GM18511 (cell line): Measurements from ENCODE around the gene TMEM132D.
"Not testable (repeated sequence)": the region's sequence is repeated elsewhere in the genome, so short reads cannot be mapped to it uniquely, and the experiment has no call there.

Source experiments
- ATAC-seq: cut with Tn5 transposase; IDR thresholded peaks from one replicate; pipeline ENCODE4 v1.9.1; 2021; ENCODE audit warnings: mild to moderate bottlenecking, moderate library complexity; ENCODE audit not compliant: unreplicated experiment

TMEM132D gene

DNA sequence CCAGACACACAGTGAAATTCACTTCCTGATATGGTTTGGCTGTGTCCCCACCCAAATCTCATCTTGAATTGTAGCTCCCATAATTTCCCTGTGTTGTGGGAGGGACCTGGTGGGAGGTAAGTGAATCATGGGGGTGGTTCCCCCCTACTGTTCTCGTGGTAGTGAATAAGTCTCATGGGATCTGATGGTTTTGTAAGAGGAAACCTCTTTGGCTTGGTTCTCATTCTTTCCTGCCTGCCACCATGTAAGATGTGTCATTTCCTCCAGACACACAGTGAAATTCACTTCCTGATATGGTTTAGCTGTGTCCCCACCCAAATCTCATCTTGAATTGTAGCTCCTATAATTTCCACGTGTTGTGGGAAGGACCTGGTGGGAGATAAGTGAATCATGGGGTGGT is 354.8 kb downstream of the TMEM132D start:
- ATAC-seq: not testable (repeated sequence)

DNA sequence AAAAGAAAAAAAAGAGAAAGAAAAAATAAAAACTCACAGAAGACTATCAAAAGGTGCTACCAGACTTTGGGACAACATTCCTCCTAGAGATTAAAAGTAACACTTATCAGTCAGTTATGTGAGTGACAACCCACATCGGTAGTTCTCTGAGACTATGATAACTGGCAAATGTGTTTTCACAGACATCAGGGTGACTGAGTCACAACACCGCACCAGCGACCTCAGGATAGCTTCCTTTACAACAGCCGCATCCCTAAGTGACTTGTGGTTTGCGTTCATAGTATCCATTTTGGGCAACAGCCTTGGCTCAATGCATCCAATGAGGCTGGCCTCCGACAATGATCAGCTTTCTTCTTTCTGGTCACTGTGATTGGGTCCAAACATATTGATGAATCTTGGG is 359.1 kb downstream of the TMEM132D start:
- ATAC-seq: no peak

DNA sequence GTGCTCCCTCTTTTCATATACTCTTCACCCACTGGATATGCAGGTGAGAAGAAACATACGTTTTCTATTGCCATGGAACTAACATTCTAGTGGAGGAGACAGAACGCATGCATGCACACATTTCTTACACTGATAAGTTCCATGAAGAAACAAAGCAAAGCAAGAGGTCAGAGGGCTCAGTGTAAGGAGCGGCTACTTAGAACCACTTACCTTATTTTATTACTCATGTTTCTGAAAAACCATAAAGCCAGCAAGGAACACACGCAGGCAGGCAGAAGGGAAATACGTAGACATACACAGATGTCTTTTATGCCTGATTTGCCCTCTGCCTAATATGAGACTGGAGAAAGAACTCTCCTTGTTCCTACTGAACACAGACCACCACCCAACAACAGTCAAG is 362.9 kb downstream of the TMEM132D start:
- no peak for ATAC-seq

DNA sequence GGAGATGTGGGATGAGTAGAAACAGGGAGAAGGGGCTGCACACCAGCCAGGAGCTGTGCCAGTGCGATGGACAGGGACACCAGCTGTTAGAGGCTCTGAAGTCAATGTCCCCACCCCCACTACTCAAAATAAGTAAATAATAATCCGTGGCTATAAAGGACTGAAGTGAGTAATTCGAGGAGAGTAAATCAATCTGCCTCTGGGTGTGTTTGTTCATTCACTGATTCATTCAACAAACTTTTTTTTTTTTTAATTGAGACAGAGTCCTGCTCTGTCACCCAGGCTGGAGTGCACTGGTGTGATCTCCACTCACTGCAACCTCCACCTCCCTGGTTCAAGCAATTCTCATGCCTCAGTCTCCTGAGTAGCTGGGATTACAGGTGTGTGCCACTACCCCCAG is 363.6 kb downstream of the TMEM132D start:
- ATAC-seq: no peak

DNA sequence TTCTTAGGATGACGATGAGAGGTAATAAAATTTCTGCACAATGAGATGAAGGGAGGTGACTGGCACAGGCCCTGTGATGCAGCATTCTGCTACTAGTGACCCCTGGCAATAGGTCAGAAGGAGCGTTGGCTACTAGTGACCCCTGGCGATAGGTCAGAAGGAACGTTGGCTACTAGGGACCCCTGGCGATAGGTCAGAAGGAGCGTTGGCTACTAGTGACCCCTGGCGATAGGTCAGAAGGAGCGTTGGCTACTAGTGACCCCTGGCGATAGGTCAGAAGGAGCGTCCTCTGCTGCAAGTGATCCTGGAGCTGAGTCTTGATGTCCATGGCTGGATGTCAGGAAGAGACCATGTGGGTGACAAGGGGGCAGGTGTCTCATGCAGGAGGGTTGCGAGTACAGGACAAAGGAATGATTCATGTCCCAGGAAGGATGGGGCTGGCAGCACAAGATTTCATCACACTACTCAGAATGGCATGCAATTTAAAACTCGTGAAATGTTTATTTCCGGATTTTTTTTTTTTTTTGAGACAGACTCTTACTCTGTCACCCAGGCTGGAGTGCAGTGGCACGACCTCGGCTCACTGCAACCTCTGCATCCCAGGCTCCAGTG is 365.0 kb downstream of the TMEM132D start:
- not testable (repeated sequence) for ATAC-seq

DNA sequence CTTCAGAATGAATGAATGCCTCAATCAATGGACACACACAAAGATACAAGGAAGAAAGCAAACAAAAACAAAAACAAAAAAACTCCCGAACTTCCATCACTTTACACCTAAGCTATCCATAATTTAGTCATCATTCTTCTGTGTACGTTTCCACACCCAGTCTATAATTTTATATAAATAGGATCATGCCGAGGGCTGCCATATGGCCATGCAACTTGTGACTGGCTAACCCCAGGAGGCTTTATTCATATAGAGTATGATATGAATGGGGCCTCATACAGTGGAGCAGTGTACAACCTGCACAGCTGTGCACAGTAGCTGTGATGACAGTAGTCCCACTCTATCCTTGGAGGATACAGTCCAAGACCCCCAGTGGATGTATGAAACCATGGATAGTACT is 365.7 kb downstream of the TMEM132D start:
- no peak for ATAC-seq

DNA sequence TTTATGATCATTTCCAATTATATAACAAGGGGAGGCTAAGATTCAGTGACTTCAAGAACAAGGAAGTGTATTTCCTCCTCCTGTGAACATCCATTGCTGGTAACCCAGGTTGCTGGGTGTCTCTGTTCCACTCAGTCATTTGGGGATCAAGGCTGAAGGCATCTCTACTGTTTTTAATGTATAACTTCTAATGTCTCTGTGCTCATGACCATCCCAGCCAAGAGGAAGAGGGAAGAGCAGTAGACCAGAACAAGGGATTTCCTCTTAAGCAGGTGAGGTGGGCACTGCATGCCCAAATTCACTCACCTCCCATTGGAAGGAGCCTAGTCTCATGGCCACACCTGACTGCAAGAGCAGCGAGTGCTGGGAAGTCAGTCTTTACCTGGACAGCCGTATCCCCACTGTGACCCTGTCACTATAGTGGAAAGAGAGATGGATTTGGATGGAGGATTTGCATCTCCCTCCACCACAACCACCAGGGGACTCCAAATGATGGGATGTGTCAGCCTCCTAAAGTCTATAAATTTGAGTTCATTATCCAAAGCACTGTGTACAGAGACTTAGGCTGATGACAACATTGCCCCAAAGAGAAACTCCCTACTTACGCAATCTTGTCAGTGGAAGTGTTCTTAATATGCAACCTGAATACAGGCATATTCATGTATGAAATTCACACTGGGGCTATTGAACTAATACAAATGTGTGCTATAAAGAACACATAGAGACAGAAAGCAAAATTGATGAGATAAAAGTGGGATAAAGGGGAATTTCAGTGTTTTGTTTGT is 368.7 kb downstream of the TMEM132D start:
- no peak for ATAC-seq

DNA sequence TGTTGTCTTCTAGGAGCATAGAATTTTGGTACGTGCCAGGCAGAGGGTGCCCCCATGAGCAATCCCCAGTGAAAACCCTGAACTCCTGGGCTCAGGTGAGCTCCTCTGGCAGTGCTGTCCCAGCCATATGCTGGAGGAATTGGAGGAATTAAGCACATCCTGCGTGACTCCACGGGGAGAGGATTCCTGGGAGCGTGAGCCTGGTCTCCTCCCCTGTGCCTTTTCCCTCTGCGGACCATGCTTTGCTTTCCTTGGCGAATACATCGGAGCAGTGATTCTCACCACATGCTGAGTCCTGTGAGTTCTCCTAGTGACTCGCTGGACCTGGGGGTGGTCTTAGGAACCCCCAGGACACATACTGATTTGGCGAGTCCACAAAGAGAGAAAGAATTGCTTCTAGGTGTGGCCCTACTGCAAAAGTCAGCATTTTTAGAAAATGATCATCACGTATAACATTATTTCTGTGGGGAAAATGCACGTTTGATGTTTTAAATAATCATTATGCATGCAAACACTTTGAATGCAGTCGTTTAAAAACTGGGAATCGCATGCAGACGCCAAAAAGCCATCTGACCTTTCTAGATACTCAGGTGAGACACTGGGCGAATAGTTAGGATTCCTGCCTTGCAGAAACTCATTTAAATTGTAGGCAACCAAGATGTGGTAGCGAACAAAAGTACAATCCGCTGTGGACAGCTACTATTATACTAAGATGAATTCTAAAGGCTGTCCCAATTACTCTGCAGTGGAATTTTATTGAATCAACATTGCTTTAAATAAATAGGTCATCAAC is 370.9 kb downstream of the TMEM132D start:
- no peak for ATAC-seq

DNA sequence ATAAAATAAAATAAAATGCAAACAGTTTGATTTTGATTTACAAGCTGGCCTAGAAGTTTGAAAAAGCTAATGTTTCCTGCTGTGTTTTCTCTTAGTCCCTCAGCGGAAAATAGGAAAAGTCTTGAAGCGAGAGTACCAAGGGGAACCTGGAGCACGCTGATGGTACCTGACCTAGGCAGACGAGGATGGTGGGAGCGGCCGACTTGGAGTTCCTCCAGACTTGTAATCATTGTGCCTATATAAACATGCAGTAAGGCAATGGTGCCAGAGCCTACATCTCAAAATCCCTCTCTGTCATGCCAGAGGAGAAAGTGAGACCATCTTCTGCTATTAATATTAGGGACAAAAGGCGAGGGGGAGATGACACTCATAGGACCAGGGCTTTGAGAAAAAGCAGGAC is 371.7 kb downstream of the TMEM132D start:
- no peak for ATAC-seq

DNA sequence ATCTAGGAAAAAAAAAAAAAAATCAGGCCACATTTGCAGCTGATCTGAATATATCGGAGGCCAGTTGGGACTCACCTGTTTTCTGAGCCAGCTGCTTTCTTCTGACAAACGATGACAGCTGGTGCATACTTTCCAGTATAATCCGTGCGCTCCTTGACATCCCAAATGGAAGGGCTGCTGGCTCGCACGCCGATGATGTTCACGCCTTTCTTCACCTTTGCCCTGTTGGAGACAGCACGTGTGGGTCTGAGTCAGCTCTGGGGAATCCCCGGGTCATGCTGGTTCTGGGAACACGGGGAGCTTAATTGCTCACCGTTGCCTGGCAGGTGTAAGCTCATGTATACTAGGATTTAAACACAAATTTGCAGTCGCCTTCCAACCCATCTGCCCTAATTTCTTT is 372.8 kb downstream of the TMEM132D start:
- no peak for ATAC-seq

DNA sequence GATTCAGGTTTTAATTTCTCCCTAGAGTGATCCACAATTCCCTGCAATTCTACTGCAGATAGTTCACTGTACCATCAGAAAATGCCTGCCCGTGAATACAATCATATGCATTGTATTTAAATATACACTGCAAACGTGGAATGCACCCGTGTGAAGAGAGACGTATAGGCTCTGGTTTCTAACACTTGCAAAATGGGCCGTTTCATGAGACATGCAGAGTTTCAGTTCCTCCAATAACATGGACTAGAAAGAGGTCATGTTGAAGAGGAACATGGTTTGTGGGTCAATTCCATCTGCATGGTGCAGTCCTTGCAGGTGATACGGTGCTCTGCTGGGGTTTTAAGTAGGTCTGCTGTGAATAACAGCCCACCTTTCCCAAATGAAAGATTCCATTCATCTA is 373.3 kb downstream of the TMEM132D start:
- ATAC-seq: no peak

DNA sequence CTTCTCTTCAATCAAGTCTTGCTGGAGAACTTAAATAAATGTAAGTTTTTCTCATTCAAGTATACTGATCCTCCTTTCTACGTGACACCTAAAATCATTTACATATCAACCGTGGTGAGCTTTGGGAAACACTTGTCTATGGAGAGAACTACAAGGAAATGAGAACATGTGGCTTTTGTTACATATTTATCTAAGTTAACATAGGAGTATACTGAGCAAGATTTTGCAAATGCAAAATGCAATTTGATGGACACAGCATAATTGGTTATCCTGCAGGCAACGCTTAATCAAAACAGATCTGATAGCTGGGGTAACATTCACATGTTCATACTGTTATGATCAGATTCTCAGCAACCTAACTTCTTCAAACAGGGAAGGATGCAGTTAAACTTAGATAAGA is 376.3 kb downstream of the TMEM132D start:
- no peak for ATAC-seq

DNA sequence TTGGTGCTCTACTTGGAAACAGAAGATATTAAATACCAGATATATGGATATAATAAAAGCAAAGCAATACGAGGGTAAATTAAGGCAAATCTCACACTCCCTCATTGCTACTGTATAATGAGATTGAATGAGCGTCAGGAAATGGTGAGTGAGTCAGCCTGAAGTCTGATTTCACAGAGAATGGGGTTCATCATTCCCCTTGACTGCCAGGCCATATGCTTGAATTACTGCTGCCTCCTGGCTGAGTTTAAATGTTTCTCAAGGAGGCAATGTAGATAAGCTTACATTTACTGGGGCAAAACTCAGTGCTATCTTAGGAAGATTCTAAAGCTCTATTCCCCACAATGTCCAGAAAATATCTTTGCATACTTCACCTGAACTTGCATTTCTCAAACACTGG is 380.2 kb downstream of the TMEM132D start:
- no peak for ATAC-seq

DNA sequence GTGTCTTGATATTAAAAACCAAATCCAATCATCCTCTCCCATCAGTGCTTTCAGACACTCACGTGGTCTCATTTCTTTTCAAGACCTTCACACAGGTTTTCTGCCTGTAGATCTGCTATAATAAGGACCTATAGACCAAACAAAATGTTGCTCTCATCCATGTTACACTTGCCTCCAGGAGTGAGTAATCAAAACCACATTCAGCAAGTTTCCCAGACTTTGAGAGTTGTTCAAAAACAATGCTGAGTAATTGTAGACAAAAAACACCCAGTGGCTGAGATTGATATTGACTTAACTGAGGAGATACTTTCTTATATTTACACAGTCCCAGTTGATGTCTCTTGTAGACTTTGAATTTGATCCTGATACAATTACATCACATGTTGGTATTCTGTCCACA is 383.1 kb downstream of the TMEM132D start:
- ATAC-seq: no peak

DNA sequence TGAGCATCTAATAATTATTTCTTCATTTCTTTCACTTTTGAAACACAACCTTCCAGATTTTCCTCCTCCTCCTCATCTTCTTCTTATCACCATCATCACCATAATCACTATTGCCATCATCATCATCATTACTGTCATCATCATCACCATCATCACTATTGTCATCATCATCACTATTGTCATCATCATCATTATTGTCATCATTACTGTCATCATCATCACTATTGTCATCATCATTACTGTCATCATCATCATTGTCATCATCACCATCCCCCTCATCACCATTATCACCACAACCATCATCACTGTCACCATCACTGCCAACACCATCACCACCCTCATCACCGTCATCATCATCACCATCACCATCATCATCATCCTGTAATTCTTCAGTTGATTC is 400.0 kb downstream of the TMEM132D start:
- ATAC-seq: no peak

DNA sequence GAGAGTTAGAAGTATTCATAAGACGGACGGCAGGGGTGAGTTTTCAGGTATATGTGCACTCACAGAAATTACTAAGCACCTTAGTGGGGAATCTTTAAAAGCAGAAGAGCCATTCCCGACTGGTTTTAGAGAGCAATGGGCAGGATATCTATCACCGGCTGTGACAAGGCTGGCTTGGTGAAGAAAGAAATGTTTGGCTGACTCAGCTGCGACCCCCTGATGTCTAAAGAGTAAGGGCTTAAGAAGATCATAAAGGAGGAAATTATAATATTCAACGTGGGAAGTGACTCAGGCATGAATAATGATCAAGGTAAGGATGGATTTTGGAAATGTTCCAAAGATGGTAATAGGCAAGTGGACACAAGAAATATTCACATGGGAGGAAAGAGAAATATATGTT is 407.6 kb downstream of the TMEM132D start:
- ATAC-seq: no peak

DNA sequence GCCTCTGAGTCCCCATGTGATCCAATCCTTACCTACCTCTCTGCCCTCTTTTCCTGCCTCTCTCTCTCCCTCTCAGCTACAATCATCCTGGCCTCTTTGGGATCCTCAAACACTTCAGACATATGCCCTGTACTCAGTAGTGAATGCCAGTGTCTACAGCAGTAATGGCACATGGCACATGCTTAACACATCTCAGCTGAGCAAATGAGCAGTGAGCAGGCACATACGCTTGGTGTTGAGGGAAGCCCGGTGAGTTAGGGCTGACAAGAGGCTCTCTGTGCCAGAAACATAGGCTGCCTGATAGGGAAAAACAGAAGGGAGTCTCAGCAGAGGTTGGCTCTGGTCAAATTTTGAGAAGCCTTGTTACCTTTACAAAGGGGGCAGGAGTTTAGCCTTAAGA is 409.1 kb downstream of the TMEM132D start:
- ATAC-seq: no peak

DNA sequence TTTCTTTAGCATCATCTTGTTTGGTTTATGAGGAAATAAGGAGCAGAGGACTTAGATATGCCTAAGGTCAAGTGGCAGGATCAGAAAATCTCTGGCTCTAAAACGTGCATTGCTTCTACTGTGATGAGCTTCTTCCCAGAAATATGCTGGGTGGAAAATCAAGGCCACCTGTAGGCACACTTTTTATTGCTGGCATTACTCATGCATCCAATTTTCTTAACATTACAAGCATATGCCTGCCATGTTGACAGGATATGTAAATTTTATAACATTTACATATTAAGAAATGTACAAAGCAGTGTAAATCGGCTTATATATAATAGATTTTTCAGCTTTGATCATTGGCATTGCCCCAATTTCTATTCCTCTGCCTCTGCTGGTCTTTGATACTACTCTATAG is 409.6 kb downstream of the TMEM132D start:
- no peak for ATAC-seq

DNA sequence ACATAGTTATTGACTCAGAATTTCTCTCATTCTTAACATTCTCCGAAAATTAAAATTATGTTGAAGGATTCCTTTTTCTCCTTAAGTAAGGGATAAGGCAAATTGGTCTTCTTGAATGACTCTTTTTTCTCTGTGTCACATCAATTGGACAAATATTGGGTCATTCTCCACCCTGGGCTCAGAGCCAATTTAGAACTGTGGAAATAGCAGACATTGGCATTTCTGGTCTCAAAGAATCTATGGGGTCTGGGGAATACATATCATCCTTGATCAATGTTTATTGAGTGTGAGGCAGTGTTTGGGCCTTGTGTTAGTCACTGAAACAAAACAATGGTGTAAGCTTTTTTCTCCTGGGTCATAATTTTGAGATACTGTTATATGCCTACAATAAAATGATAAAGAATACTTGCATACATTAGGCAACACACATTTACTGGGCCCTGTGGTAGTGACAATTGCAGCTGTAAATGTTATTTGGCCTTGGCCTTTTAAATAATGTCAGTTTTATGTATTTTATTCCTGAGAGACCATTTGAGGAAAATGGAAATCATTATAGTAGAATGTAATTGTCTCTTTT is 414.6 kb downstream of the TMEM132D start:
- no peak for ATAC-seq

DNA sequence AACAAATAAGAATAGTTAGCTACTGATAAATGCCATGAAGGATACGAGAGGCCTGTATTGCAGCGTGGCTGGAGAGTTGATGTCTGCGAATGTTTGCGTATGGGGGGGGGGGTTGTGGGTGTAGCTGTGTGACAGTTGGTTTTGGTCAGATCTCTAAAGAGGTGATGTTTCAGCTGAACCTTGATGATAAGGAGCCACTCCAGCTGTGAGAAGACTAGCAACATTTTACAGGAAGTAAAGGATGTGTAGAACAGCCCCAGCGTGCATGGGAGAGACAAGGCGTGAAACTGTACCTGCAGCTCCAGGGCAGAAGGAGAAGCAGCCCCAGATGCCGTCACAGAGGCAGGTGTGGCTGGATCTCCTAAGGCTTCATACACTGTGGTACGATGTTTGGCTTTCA is 416.9 kb downstream of the TMEM132D start:
- no peak for ATAC-seq

DNA sequence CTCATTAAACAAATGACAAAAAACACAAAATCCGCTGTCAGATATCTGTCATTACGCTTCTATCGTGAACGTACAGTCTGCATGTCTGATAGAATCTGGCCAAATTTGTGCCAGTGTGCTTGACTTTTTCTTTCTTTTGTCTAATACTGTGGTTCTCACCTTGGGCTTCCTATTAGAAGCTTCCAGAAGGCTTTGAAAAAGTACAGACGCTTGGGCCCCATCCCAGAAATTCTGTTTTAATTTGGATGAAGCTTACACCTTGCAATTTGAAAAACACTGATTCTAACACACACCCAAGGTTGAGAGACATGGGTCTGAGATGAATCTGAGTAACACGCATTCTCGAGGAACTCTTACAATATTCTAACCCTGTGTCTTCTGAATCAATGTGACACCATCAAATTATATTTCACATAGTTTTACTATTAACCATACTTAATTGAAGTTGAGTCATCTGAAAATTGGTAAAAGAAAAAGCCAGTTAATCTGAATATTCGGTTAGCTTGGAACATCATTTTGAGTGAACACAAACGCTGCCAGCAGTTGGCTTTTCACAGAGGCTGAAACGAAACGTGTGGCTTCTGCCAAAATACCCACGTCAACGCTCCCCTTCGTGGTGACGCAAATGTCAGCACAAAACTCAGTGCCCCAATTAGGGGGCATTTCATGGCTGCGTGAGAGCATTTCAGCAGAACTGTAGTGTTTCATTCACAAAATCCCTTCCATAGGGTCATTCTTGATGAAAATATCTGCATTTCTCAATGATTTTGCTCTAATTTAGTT is 420.5 kb downstream of the TMEM132D start:
- ATAC-seq: no peak
